ENCODE results near the gene ACOT2.
A peak's percentile ranks its signal among the peaks of the same experiment; 100 is the strongest.
"Not testable (repeated sequence)": the region's sequence is repeated elsewhere in the genome, so short reads cannot be mapped to it uniquely, and the experiment has no call there.

ACOT2 gene

DNA sequence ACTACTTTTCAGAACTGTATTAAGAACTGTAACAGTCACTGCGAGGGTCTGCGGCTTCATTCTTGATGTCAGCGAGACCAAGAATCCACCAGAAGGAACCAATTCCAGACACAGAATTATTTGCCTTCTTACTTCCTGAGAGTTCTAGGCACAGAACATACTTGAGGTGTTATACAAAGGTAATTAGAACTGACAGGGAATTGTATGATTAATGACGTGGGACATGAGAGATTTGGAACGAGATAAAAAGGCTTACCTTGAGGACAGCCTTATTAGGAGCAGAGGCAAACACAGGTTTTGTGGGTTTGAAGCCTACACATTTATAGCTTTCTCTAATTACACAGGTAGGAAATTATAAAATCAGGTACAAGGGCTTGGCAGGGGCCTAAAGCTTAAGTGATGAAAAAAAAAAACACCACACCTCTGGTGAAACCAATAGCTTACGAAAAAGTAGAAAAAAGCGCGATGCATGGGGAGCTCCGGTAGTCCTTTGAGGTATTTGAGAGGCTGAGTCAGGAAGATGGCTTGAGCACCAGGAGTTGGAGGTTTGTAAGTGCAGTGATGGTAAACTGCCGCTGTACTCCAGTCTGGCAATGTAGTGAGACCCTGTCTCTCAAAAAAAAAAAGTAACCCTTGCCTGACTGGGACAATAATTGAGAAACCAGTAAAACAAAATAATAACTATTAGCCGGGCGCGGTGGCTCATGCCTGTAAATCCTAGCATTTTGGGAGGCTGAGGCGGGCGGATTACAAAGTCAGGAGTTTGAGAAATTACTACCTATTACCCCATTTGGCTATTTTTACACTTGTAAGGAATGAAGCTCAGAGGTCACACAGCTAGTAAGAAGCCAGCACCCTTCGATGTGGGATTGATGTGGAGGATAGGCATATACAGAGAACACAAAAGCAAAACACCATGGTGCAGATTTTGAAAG lies 795 bp upstream of the ACOT2 start:
- no peak for DNase-seq (ENCODE audit: low spot score)

GRCh38 chr14:73568886-73569184 lies 178 bp upstream of the ACOT2 start:
- peak; percentile 12 for DNase-seq (ENCODE audit: low spot score)

DNA sequence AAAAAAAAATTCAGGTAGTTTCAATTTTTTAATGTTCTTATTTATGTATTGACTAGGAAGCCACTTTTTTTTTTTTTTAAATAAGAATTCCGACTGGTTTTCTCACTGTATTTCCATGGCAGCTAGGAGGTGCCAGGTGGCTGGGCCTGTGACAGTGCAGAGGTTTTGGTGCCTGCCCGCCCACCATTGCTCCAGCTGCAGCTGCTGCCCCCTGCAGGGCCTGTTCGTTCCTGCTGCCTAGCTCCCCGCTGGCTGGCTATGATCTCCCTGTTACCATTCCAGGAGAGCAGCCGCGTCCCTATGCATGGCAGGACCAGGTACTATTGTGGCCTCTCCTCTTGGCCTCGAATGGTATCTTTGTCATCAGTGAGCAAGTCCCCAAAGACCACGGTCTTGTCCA lies 1.9 kb downstream of the ACOT2 start:
- peak; percentile 19 for DNase-seq (ENCODE audit: low spot score)

- DNase-seq (ENCODE audit: low spot score), result not testable (repeated sequence)
These were observed 4.0 kb downstream of the ACOT2 start for GRCh38 chr14:73573034-73573433.

- DNase-seq (ENCODE audit: low spot score), result not testable (repeated sequence)
These were observed 4.7 kb downstream of the ACOT2 start for GRCh38 chr14:73573740-73574139.

GRCh38 chr14:73574251-73574650 lies 5.2 kb downstream of the ACOT2 start:
- DNase-seq (ENCODE audit: low spot score), result not testable (repeated sequence)

- no peak for DNase-seq (ENCODE audit: low spot score)
These were observed 7.4 kb downstream of the ACOT2 start for GRCh38 chr14:73576391-73576790.

- DNase-seq (ENCODE audit: low spot score), result not testable (repeated sequence)
These were observed 8.2 kb downstream of the ACOT2 start for GRCh38 chr14:73577214-73577613.

DNA sequence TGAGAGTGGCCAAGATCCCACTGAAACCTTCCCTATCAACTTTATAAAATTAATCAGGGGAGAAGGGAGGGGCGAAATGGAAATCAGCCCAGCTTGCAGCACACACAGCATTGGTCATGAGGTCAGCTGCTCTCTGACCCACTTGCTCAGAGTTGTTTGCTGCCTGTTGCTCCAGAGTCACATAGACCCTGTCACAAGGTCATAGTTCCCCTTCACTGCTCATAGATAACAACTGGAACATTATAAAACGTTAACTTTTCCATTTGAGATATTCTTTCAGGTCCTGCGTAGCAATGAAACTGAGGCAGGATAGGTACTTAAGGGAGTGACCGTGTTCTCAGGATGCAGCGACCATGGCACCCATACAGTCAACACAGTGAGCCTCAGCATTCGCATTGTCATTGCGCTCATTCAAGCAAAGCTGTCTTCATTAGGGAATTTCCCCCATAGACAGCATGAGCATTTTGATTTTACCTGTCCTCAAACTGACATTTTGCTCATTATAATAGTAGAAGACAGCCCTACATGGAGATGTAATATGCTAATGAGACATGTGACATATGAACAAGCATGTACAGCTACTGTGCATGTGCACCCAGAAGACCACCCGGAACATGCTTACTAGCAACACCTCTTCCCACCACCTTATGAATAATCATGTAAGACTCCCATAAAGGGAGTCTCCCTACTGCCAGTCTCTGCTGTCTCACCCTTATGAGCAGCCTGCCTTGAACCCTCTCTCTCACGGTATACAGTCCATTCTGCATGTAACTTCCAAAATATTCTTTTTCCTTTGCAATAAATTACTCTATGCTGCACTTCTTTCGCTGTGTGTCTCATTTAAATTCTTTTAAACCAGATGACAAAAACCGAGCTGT lies 13.3 kb downstream of the ACOT2 start:
- not testable (repeated sequence) for DNase-seq (ENCODE audit: low spot score)

- DNase-seq (ENCODE audit: low spot score), result no peak
These were observed 19.7 kb downstream of the ACOT2 start for GRCh38 chr14:73588695-73589094.

DNA sequence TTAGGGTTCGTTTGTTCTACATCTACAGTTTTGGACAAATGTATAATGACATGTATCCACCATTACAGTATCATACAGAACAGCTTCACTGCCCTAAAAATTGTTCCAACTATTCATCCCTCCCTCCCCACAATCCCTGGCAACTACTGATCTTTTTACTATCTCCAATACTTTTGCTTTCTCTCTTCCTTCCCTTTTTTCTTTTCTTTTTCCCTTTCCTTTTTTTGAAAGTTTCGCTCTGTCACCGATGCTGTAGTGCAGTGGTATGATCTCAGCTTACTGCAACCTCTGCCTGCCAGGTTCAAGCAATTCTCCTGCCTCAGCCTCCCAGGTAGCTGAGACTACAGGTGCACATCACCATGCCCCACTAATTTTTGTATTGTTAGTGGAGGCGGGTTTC lies 20.1 kb downstream of the ACOT2 start:
- DNase-seq (ENCODE audit: low spot score), result no peak

GRCh38 chr14:73590673-73591004 lies 21.6 kb downstream of the ACOT2 start:
- not testable (repeated sequence) for DNase-seq (ENCODE audit: low spot score)

GRCh38 chr14:73591690-73592449 lies 22.9 kb downstream of the ACOT2 start, which contains the start of gene ACOT4:
Gene ACOT4 (plus strand): TSS chr14:73591873. CDS start chr14:73591960, 87 bp downstream.
- DNase-seq (ENCODE audit: low spot score), result no peak

DNA sequence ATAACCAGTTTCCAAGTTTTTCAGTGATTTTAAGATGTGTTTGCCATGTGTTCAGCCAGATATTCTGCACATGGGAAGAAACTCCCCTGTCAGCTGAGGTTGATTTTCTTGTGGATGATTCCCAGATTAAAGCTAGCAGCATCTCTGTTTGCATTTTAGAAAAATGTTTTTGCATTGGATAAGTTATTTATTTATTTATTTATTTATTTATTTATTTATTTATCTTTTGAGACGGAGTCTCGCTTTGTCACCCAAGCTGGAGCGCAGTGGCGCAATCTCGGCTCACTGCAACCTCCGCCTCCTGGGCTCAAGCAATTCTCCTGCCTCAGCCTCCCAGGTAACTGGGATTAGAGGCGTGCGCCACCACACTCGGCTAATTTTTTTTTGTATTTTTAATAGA lies 25.5 kb downstream of the ACOT2 start:
- no peak for DNase-seq (ENCODE audit: low spot score)

GRCh38 chr14:73599499-73599898 lies 30.5 kb downstream of the ACOT2 start:
- DNase-seq (ENCODE audit: low spot score), result no peak

DNA sequence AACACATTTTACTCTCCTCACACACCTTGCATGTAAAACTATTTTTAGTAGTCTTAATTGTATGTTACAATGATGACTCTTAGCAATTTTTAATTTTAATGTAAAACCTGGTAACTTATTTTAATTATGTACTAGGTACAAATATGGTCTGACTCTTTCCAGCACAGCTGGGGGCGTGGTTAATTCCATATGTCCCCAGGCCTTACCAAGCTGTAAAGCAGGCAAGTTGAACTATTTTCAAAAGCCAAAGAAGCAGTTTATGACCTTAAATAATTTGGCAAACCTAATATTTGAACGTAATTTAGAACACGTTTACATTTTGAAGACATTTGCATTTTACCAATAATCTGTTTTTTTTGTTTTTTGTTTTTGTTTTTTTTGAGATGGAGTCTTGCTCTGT lies 34.0 kb downstream of the ACOT2 start:
- DNase-seq (ENCODE audit: low spot score), result no peak

DNA sequence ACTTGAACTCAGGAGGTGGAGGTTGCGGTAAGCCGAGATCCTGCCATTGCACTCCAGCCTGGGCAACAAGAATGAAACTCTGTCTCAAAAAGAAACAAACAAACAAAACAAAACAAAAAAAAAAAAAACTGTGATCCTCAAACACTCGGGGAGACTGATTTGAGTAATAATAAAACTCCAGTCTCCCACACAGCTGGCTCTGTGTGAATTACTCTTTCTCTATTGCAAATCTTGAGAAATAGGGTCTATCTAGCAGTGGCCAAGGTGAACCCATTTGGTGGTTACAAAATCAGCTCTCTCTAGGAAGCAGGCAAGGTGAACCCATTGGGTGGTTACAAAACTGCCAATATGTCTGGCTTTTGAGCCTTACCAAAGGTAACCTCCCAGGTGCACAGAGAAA lies 37.3 kb downstream of the ACOT2 start:
- DNase-seq (ENCODE audit: low spot score), result no peak

- no peak for DNase-seq (ENCODE audit: low spot score)
These were observed 38.2 kb downstream of the ACOT2 start for GRCh38 chr14:73607241-73607640.

- peak; percentile 12 for DNase-seq (ENCODE audit: low spot score)
These were observed 41.7 kb downstream of the ACOT2 start for GRCh38 chr14:73610687-73611086.

GRCh38 chr14:73612339-73613045 lies 43.5 kb downstream of the ACOT2 start, which contains the start of gene ACOT6:
Gene ACOT6 (plus strand): TSS chr14:73612517. CDS start chr14:73612572, 55 bp downstream.
- DNase-seq (ENCODE audit: low spot score), result peak; percentile 12

DNA sequence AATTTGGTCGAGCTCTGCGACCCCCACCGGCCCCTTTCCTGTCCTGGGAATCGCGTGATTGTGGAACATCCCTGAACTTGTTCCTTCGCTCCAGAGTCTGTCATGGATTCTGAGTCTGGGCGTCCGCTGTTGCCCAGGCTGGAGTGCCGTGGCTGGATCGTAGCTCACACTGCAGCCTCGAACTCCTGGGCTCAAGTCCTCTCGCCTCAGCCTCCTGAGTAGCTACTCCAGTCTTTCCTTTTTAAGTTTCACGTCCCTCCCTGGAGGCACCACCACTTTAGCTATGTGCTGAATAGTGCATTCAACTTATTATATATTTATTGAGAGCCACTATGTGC lies 44.0 kb downstream of the ACOT2 start:
- no peak for DNase-seq (ENCODE audit: low spot score)

All from pons (tissue), 1 donor.